PC-3 (cell line): ENCODE measurements around the gene BACE2. TPM values are rescaled to one million over a fixed set of nuclear protein-coding genes. Genes with fewer than 3 reads are reported as not detected.

ENCODE experiments used
- ATAC-seq: fragments of 200-7000 bp; cut with Tn5 transposase; 2 replicates; pipeline ENCODE4 v1.9.1; 2020; ENCODE audit warnings: mild to moderate bottlenecking, moderate library complexity
- BruUV-seq: library from RNA; stranded (reverse); fragments of 400-500 nt; replicated peaks from 2 replicates; lab custom pipeline; 2021; lab: Mats Ljungman, UMichigan
- CTCF ChIA-PET: fragments of 300-600 bp; sonication (Branson Sonifier 250); formaldehyde crosslinking; loops from one replicate; lab custom pipeline; 2022; ENCODE audit warnings: antibody characterized with exemption; lab: Charles Lee
- POLR2A ChIA-PET: fragments of 300-600 bp; sonication (Branson Sonifier 250); formaldehyde crosslinking; loops from one replicate; lab custom pipeline; 2022; ENCODE audit warnings: antibody characterized with exemption; ENCODE audit not compliant: unreplicated experiment; lab: Charles Lee
- DNase-seq: peaks from one replicate; pipeline ENCODE4 v3.0.0-alpha.2; 2015
- H2AFZ ChIP-seq: fragments of 300-600 bp; sonication (generic); 2 replicates; pipeline ENCODE4 v1.6.0; 2016; ENCODE audit warnings: antibody characterized with exemption, low read length
- H3F3A ChIP-seq: fragments of 300-600 bp; sonication (generic); one replicate; pipeline ENCODE4 v1.6.0; 2017; ENCODE audit warnings: antibody characterized with exemption, low read length, control low read depth, mild to moderate bottlenecking; ENCODE audit not compliant: unreplicated experiment
- H3K27ac ChIP-seq: fragments of 300-600 bp; sonication (generic); 2 replicates; pipeline ENCODE4 v1.5.1; 2016; ENCODE audit warnings: mild to moderate bottlenecking, low read length
- H3K27me3 ChIP-seq: fragments of 300-600 bp; sonication (generic); 2 replicates; pipeline ENCODE4 v1.6.1; 2016; ENCODE audit warnings: low read length, mixed read lengths
- H3K36me3 ChIP-seq: fragments of 300-600 bp; sonication (generic); 2 replicates; pipeline ENCODE4 v1.6.1; 2016; ENCODE audit warnings: low read depth, mixed run types, low read length, mixed read lengths
- H3K4me1 ChIP-seq: fragments of 300-600 bp; sonication (generic); 2 replicates; pipeline ENCODE4 v1.5.1; 2016; ENCODE audit warnings: low read length; ENCODE audit not compliant: insufficient read depth
- H3K4me2 ChIP-seq: fragments of 300-600 bp; sonication (generic); 2 replicates; pipeline ENCODE4 v1.6.0; 2016; ENCODE audit warnings: low read length
- H3K4me3 ChIP-seq: fragments of 300-600 bp; sonication (generic); 2 replicates; pipeline ENCODE4 v1.5.1; 2016; ENCODE audit warnings: mild to moderate bottlenecking, low read length, mixed read lengths
- H3K79me2 ChIP-seq: fragments of 300-600 bp; sonication (generic); 2 replicates; pipeline ENCODE4 v1.6.1; 2017; ENCODE audit warnings: low read length, mixed read lengths
- H3K9ac ChIP-seq: fragments of 300-600 bp; sonication (generic); 2 replicates; pipeline ENCODE4 v1.6.0; 2016; ENCODE audit warnings: mild to moderate bottlenecking, low read length
- H3K9me2 ChIP-seq: fragments of 300-600 bp; sonication (generic); replicated peaks from 2 replicates; pipeline ENCODE4 v1.6.1; 2016; ENCODE audit warnings: mixed run types, low read length, mixed read lengths
- H3K9me3 ChIP-seq: fragments of 300-600 bp; sonication (generic); 2 replicates; pipeline ENCODE4 v1.6.1; 2016; ENCODE audit warnings: low read length, mixed read lengths
- H4K20me1 ChIP-seq: fragments of 300-600 bp; sonication (generic); 2 replicates; pipeline ENCODE4 v1.6.1; 2016; ENCODE audit warnings: low read length, mixed read lengths
- CTCF ChIP-seq: fragments of 300-600 bp; sonication (generic); conservative IDR thresholded peaks from 2 replicates; pipeline ENCODE4 v1.5.1; 2017; ENCODE audit warnings: antibody characterized with exemption, low read depth, mild to moderate bottlenecking, low read length
- EZH2 ChIP-seq: fragments of 300-600 bp; sonication (generic); IDR thresholded peaks from one replicate; pipeline ENCODE4 v1.6.1; 2017; ENCODE audit warnings: antibody characterized with exemption, mild to moderate bottlenecking, low read length; ENCODE audit not compliant: unreplicated experiment
- EZH2phosphoT487 ChIP-seq: fragments of 300-600 bp; sonication (generic); IDR thresholded peaks from 2 replicates; pipeline ENCODE4 v1.6.1; 2018; ENCODE audit warnings: mild to moderate bottlenecking, antibody characterized with exemption, low read length, borderline replicate concordance
- intact Hi-C: fragments of 100-400 bp; cut with micrococcal nuclease; formaldehyde crosslinking; loops from 2 replicates; pipeline ENCODE4 v1.9.0; 2023
- total RNA-seq: library from RNA; depleted of rRNA; stranded (reverse); fragments of >200 nt; gene quantifications from 2 replicates; pipeline ENCODE4 v1.2.3, GENCODE V29; 2014

Gene BACE2
- total RNA-seq, 1 experiment from 2014 or later: 89.2 TPM

DNA sequence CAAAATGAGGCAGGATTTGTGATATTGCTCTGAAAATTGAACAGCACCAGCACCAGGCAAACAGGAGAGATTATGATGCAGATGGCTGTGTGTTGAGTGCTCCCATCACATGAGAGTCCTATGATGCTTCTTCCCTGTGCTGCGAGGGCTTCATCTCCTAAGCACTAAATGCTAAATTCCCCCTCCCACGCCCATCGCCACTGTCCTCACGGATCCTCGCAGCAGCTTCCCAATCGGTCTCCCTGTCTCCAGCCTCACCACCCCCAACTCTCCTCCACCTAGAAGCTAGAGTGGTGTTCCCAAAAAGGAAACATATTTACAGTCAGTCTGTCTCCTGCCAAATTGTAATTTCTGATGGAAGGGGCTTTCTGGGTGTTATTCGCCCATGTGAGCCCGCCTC, 4.9 kb upstream of the BACE2 start:
- Histone ChIP-seq H4K20me1 (no peaks in the 10 kb centered on the region), H3K4me2 (no peak overlapping the region), H3F3A (no peaks in the 10 kb centered on the region), H3K9me2 (no peaks in the 10 kb centered on the region), H3K27ac (no peak overlapping the region), H3K36me3 (no peaks in the 10 kb centered on the region), H3K4me3 (no peak overlapping the region), H3K9me3 (no peaks in the 10 kb centered on the region), H3K79me2 (no peaks in the 10 kb centered on the region), H3K9ac (no peak overlapping the region), H3K4me1 (peaks cover 23% of the 10 kb centered on the region), H3K27me3 (no peaks in the 10 kb centered on the region), H2AFZ (no peak overlapping the region)
- BruUV-seq: no TSS peak
- DNase-seq: no peak
- ATAC-seq: no peak
- ChIA-PET POLR2A (no interaction called here), CTCF (no interaction called here)
- TF ChIP-seq CTCF (no peak), EZH2phosphoT487 (no peak), EZH2 (no peak)
- intact Hi-C loops: no loop called here

DNA sequence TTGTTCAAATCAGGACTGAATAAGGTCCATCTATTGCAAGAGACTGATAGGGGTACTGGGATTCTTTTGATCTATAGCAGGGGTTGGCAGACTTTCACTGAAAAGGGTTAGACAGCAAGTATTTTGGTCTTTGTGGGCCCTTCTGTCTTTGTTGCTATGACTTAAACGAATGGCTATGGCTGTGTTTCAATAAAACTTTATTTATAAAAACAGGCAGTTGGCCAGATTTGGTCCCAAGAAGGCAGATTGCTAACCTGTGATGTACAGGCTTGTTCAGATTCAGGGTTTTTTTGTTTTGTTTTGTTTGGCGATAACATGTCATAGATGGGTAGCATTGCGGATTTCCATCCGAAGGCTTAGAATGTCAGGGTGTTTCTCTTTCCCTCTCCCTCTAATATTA, 3.9 kb upstream of the BACE2 start:
- ChIA-PET CTCF (no interaction called here), POLR2A (no interaction called here)
- no peak overlapping the region for H2AFZ ChIP-seq
- H3F3A ChIP-seq: no peaks in the 10 kb centered on the region
- no TSS peak for BruUV-seq
- H3K4me1 ChIP-seq: peaks cover 23% of the 10 kb centered on the region
- no peak for TF ChIP-seq CTCF
- TF ChIP-seq EZH2phosphoT487: no peak
- no peak for TF ChIP-seq EZH2
- H4K20me1 ChIP-seq: no peaks in the 10 kb centered on the region
- no peak for DNase-seq
- peaks cover 5% of the 10 kb centered on the region for H3K79me2 ChIP-seq
- no peaks in the 10 kb centered on the region for H3K36me3 ChIP-seq
- no peak overlapping the region for H3K27ac ChIP-seq
- ATAC-seq: no peak
- H3K9me3 ChIP-seq: no peaks in the 10 kb centered on the region
- no peaks in the 10 kb centered on the region for H3K27me3 ChIP-seq
- intact Hi-C loops: loop anchor here (2.0 kb wide), 1 partner anchor 41 kb away; no protein-coding TSS in a partner anchor
- H3K9me2 ChIP-seq: no peaks in the 10 kb centered on the region
- H3K9ac ChIP-seq: no peak overlapping the region
- H3K4me2 ChIP-seq: no peak overlapping the region
- H3K4me3 ChIP-seq: no peak overlapping the region

GRCh38 chr21:41164981-41165655, 2.8 kb upstream of the BACE2 start:
- TF ChIP-seq CTCF: no peak
- no peak for TF ChIP-seq EZH2
- TF ChIP-seq EZH2phosphoT487: no peak
- H3K27ac ChIP-seq: peak overlapping the region; percentile 60
- H4K20me1 ChIP-seq: no peaks in the 10 kb centered on the region
- H3K27me3 ChIP-seq: no peaks in the 10 kb centered on the region
- no peak overlapping the region for H3K9ac ChIP-seq
- ChIA-PET CTCF (no interaction called here), POLR2A (interaction anchor here (0.6 kb wide), 1 partner anchor 18 kb away, joined by 4 read pairs; no protein-coding TSS in a partner anchor)
- H3F3A ChIP-seq: no peaks in the 10 kb centered on the region
- ATAC-seq (peak; percentile 65), DNase-seq (peak; percentile 99)
- no TSS peak for BruUV-seq
- H3K4me2 ChIP-seq: peak overlapping the region; percentile 68
- H3K4me1 ChIP-seq: peaks cover 32% of the 10 kb centered on the region
- H3K9me2 ChIP-seq: no peaks in the 10 kb centered on the region
- H3K4me3 ChIP-seq: peak overlapping the region; percentile 18; the same call in 1 of the 2 replicates
- no peaks in the 10 kb centered on the region for H3K36me3 ChIP-seq
- intact Hi-C loops: loop anchor here (2.0 to 5.0 kb wide), 2 partner anchors 42 to 257 kb away; no protein-coding TSS in a partner anchor
- H2AFZ ChIP-seq: no peak overlapping the region
- peaks cover 16% of the 10 kb centered on the region for H3K79me2 ChIP-seq
- H3K9me3 ChIP-seq: no peaks in the 10 kb centered on the region
